Activated CD8-positive, alpha-beta T cell treated with anti-CD3 and anti-CD28 coated beads for 36 hours (primary cell): ENCODE data around the gene VPS35L. TPM values are rescaled to one million over a fixed set of nuclear protein-coding genes. Genes with fewer than 3 reads are reported as not detected.

Experiments used
- ATAC-seq: fragments of 200-7000 bp; cut with Tn5 transposase; one replicate; pipeline ENCODE4 v1.10.0; 2021; ENCODE audit warnings: mild to moderate bottlenecking, moderate library complexity
- CTCF ChIA-PET: fragments of 350-600 bp; sonication (Branson Sonifier 250); formaldehyde crosslinking; loops from one replicate; lab custom pipeline; 2021; ENCODE audit warnings: antibody characterized with exemption; lab: Charles Lee
- POLR2A ChIA-PET: fragments of 350-600 bp; sonication (Branson Sonifier 250); formaldehyde crosslinking; loops from one replicate; lab custom pipeline; 2021; ENCODE audit warnings: antibody characterized with exemption; lab: Charles Lee
- DNase-seq: peaks from one replicate; pipeline ENCODE4 v3.0.0-alpha.2; 2020
- H3K27ac Mint-ChIP-seq: one replicate; pipeline ENCODE4 v1.8.0; 2021; ENCODE audit warnings: mild to moderate bottlenecking, mixed read lengths
- H3K27me3 Mint-ChIP-seq: one replicate; pipeline ENCODE4 v1.8.0; 2021; ENCODE audit warnings: mixed read lengths
- H3K36me3 Mint-ChIP-seq: one replicate; pipeline ENCODE4 v1.8.0; 2021; ENCODE audit warnings: low read depth, mixed read lengths
- H3K4me1 Mint-ChIP-seq: one replicate; pipeline ENCODE4 v1.8.0; 2021; ENCODE audit warnings: low read depth, mixed read lengths
- H3K4me3 Mint-ChIP-seq: one replicate; pipeline ENCODE4 v1.8.0; 2021; ENCODE audit warnings: mild to moderate bottlenecking, moderate library complexity, mixed read lengths
- H3K9me3 Mint-ChIP-seq: one replicate; pipeline ENCODE4 v1.8.0; 2021; ENCODE audit warnings: mixed read lengths
- intact Hi-C: fragments of 100-400 bp; cut with micrococcal nuclease; formaldehyde crosslinking; loops from one replicate; pipeline ENCODE4 v1.10.0; 2022
- total RNA-seq, 2 experiments: library from RNA; stranded (reverse); gene quantifications; one replicate each; pipeline ENCODE4 v1.2.3, GENCODE V29; 2021
- TF ChIP-seq, protein P1 (sequence below): fragments of 200-600 bp; IDR thresholded peaks from one replicate; pipeline ENCODE4 v1.8.0; 2022; ENCODE audit warnings: antibody characterized with exemption, mild to moderate bottlenecking

VPS35L gene
- total RNA-seq, 2 experiments from 2014 or later, result 32.1 to 34.8 TPM

GRCh38 chr16:19696961-19697360 lies 141.5 kb downstream of the VPS35L start:
- Mint-ChIP-seq H3K4me1 (peaks cover 36% of the 10 kb centered on the region), H3K36me3 (peaks cover 56% of the 10 kb centered on the region)
- no peak for DNase-seq

GRCh38 chr16:19697756-19698318 lies 142.3 kb downstream of the VPS35L start:
- no peaks in the 10 kb centered on the region for H3K9me3 Mint-ChIP-seq
- ATAC-seq (no peak), DNase-seq (no peak)
- H3K27ac Mint-ChIP-seq, result no peak overlapping the region
- ChIA-PET POLR2A (interaction anchor here (1.9 kb wide), 1 partner anchor 20 kb away, joined by 7 read pairs; the partner anchor contains the start of genes IQCK and KNOP1), CTCF (no interaction called here)
- H3K4me3 Mint-ChIP-seq, result no peak overlapping the region
- no peaks in the 10 kb centered on the region for H3K27me3 Mint-ChIP-seq
- TF ChIP-seq, protein P1, sequence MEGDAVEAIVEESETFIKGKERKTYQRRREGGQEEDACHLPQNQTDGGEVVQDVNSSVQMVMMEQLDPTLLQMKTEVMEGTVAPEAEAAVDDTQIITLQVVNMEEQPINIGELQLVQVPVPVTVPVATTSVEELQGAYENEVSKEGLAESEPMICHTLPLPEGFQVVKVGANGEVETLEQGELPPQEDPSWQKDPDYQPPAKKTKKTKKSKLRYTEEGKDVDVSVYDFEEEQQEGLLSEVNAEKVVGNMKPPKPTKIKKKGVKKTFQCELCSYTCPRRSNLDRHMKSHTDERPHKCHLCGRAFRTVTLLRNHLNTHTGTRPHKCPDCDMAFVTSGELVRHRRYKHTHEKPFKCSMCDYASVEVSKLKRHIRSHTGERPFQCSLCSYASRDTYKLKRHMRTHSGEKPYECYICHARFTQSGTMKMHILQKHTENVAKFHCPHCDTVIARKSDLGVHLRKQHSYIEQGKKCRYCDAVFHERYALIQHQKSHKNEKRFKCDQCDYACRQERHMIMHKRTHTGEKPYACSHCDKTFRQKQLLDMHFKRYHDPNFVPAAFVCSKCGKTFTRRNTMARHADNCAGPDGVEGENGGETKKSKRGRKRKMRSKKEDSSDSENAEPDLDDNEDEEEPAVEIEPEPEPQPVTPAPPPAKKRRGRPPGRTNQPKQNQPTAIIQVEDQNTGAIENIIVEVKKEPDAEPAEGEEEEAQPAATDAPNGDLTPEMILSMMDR, result no peak
- peaks cover 36% of the 10 kb centered on the region for H3K4me1 Mint-ChIP-seq
- intact Hi-C loops, result no loop called here
- H3K36me3 Mint-ChIP-seq, result peaks cover 59% of the 10 kb centered on the region

More at GRCh38 chr16:19696961-19697360, 141.5 kb downstream of the VPS35L start:
- H3K4me3 Mint-ChIP-seq, result no peak overlapping the region
- no peak for ATAC-seq
- intact Hi-C loops, result no loop called here
- H3K27ac Mint-ChIP-seq, result peak overlapping the region; percentile 49
- TF ChIP-seq, protein P1, result no peak
- ChIA-PET CTCF (no interaction called here), POLR2A (interaction anchor here (0.7 to 1.1 kb wide), 2 partner anchors 21 to 633 kb away, joined by 3 read pairs; partner anchors contain the start of genes IQCK and KNOP1)
- H3K9me3 Mint-ChIP-seq, result no peaks in the 10 kb centered on the region
- no peaks in the 10 kb centered on the region for H3K27me3 Mint-ChIP-seq

- no peak overlapping the region for H3K4me3 Mint-ChIP-seq
These were observed 143.3 kb downstream of the VPS35L start for GRCh38 chr16:19698480-19699465.

DNA sequence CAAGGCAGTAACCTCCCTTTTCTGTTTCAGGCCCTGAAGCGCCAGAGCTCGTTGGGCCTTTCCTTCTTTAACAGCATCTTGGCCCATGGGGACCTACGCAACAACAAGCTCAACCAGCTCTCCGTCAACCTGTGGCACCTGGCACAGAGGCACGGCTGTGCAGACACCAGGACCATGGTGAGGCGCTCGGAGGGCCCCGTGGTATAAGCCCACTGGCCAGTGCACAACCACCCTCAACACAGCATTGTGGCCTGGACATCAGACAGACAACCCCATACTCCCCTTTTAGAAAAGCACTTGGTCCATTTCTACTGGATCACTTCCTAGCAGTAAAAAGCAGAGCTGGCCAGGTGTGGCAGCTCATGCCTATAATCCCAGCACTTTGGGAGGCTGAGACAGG lies 144.0 kb downstream of the VPS35L start:
- Mint-ChIP-seq H3K27ac (no peak overlapping the region), H3K27me3 (no peaks in the 10 kb centered on the region), H3K36me3 (peaks cover 68% of the 10 kb centered on the region), H3K4me1 (peaks cover 36% of the 10 kb centered on the region), H3K4me3 (no peak overlapping the region), H3K9me3 (no peaks in the 10 kb centered on the region)
- intact Hi-C loops, result no loop called here
- CTCF ChIA-PET, result interaction anchor here (0.6 kb wide), 1 partner anchor 154 kb away, joined by 3 read pairs; no protein-coding TSS in a partner anchor
- TF ChIP-seq, protein P1, result no peak
- POLR2A ChIA-PET, result interaction anchor here (1.9 kb wide), 1 partner anchor 18 kb away, joined by 7 read pairs; the partner anchor contains the start of genes IQCK and KNOP1
- DNase-seq, result no peak
- ATAC-seq, result no peak

More at GRCh38 chr16:19698480-19699465, 143.3 kb downstream of the VPS35L start:
- ATAC-seq (peak; percentile 29), DNase-seq (no peak)
- Mint-ChIP-seq H3K4me1 (peaks cover 36% of the 10 kb centered on the region), H3K36me3 (peaks cover 64% of the 10 kb centered on the region), H3K27ac (peak overlapping the region; percentile 55), H3K9me3 (no peaks in the 10 kb centered on the region), H3K27me3 (no peaks in the 10 kb centered on the region)
- ChIA-PET POLR2A (interaction anchor here (1.9 kb wide), 1 partner anchor 19 kb away, joined by 7 read pairs; the partner anchor contains the start of genes IQCK and KNOP1), CTCF (no interaction called here)
- TF ChIP-seq, protein P1, result no peak
- intact Hi-C loops, result no loop called here
